H1 (cell line): ENCODE results near the gene KRT80. TPM values are rescaled to one million over a fixed set of nuclear protein-coding genes. Genes with fewer than 3 reads are reported as not detected.

Source experiments
- BACH1 ChIP-seq: IDR thresholded peaks from 2 replicates; pipeline ENCODE4 v1.6.1; 2012; ENCODE audit warnings: low read length, improper control_type of control experiment
- FOSL1 ChIP-seq: IDR thresholded peaks from 2 replicates; pipeline ENCODE4 v1.6.1; 2011; ENCODE audit warnings: mild to moderate bottlenecking, low read depth, low read length, moderate library complexity; ENCODE audit not compliant: insufficient read depth
- JUN ChIP-seq: IDR thresholded peaks from 2 replicates; pipeline ENCODE4 v1.6.1; 2011; ENCODE audit warnings: low read depth, mild to moderate bottlenecking, improper control_type of control experiment, low read length
- TAF7 ChIP-seq: optimal IDR thresholded peaks from 2 replicates; pipeline ENCODE3; 2011; ENCODE audit warnings: low read depth, mild to moderate bottlenecking, inconsistent platforms, low read length, moderate library complexity, borderline replicate concordance
- TEAD4 ChIP-seq: IDR thresholded peaks from 2 replicates; pipeline ENCODE4 v1.6.1; 2012; ENCODE audit warnings: low read depth, low read length, inconsistent platforms, mixed read lengths
- polyA plus RNA-seq, 7 experiments: library from polyadenylated mRNA; depleted of rRNA in 3 of 7; stranded (reverse) in 5 of 7; unstranded in 2 of 7; fragments of >200 nt in 5 of 7; fragments of 200-250 nt in 2 of 7; gene quantifications; 1 replicate in 5 of 7; 2 replicates in 1 of 7; 4 replicates in 1 of 7; pipeline versions ENCODE4 v1.2.1 to v1.2.3, GENCODE V29; 2011 to 2013; ENCODE audit warnings: missing spikeins in 2 of 7, mixed read lengths in 2 of 7
- total RNA-seq: library from RNA; stranded (reverse); fragmentation: NEBNext Ultra II Directional; extraction: Animal tissue kit (Norgen Biotek cat#: 25700); gene quantifications from 2 replicates; pipeline ENCODE4 v1.2.1, GENCODE V29; 2021

KRT80 gene
- total and polyA plus RNA-seq, 2 of the 8 experiments (the other 6 are each of a cell fraction or from before 2014, with no cell fraction given) = 0.05 TPM; not detected in 1

DNA sequence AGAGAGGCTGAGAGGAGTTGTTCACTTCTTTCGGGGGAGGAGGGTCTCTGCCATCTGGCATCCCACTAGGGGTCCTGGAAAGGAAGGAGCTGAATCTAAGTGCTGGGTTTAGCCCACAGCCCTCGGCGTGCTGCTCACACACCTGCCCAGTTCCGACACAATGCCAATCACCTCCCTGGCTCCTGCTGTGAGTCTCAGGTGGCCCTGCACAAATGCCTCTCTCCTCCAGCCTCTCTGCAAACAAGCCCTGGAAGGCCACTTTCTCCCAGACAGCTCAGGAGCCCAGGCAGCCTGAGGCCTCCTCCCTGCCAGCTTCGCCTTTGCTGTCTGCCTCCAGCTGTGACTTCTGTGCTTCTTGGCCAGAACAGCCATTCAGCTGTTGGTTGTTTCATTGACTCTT is 61.1 kb downstream of the KRT80 start (continued):
- TF ChIP-seq TAF7 (no peak), BACH1 (no peak), TEAD4 (no peak), FOSL1 (no peak), JUN (no peak)
- TF ChIP-seq, all 59 proteins: peak for 2
